ENCODE data around the gene BLVRA. TPM values are rescaled to one million over a fixed set of nuclear protein-coding genes. Genes with fewer than 3 reads are reported as not detected.
"Not testable (repeated sequence)": the region's sequence is repeated elsewhere in the genome, so short reads cannot be mapped to it uniquely, and the experiment has no call there.

The BLVRA gene
- polyA plus RNA-seq (ENCODE audit: insufficient read length in 3 of 3) = 10 to 100 TPM; 49.7 to 56.2 (median 50.6) TPM
- long read RNA-seq, donor 1, transcript BLVRA-201 (8 exons, 1,071 nt) = major isoform, 23 of 29 reads
- long read RNA-seq, donor 1, partial matches to known transcripts = 5 of 29 reads
- long read RNA-seq, donor 1, other reads (novel, unspliced or antisense) = 0 of 29 reads
- long read RNA-seq, donor 2, transcript BLVRA-201 (8 exons, 1,071 nt) = major isoform, 25 of 27 reads
- long read RNA-seq, donor 2, partial matches to known transcripts = 0 of 27 reads
- long read RNA-seq, donor 2, other reads (novel, unspliced or antisense) = 0 of 27 reads
- long read RNA-seq, donor 3, transcript BLVRA-201 (8 exons, 1,071 nt) = major isoform, 20 of 21 reads
- long read RNA-seq, donor 3, partial matches to known transcripts = 0 of 21 reads
- long read RNA-seq, donor 3, other reads (novel, unspliced or antisense) = 0 of 21 reads
- long read RNA-seq, donor 4, transcript BLVRA-201 (8 exons, 1,071 nt) = major isoform, 28 of 41 reads
- long read RNA-seq, donor 4, partial matches to known transcripts = 5 of 41 reads
- long read RNA-seq, donor 4, other reads (novel, unspliced or antisense) = 7 of 41 reads
- long read RNA-seq, donor 5, transcript BLVRA-201 (8 exons, 1,071 nt) = major isoform, 17 of 22 reads
- long read RNA-seq, donor 5, partial matches to known transcripts = 5 of 22 reads
- long read RNA-seq, donor 5, other reads (novel, unspliced or antisense) = 0 of 22 reads
- long read RNA-seq, donor 6, transcript BLVRA-201 (8 exons, 1,071 nt) = major isoform, 20 of 21 reads
- long read RNA-seq, donor 6, partial matches to known transcripts = 0 of 21 reads
- long read RNA-seq, donor 6, other reads (novel, unspliced or antisense) = 0 of 21 reads
- long read RNA-seq, donor 7, transcript BLVRA-201 (8 exons, 1,071 nt) = major isoform, 21 of 27 reads
- long read RNA-seq, donor 7, partial matches to known transcripts = 6 of 27 reads
- long read RNA-seq, donor 7, other reads (novel, unspliced or antisense) = 0 of 27 reads
- long read RNA-seq, donor 8, transcript BLVRA-201 (8 exons, 1,071 nt) = major isoform, 8 of 10 reads
- long read RNA-seq, donor 8, partial matches to known transcripts = 0 of 10 reads
- long read RNA-seq, donor 8, other reads (novel, unspliced or antisense) = 0 of 10 reads
- long read RNA-seq, donor 9, transcript BLVRA-201 (8 exons, 1,071 nt) = major isoform, 34 of 51 reads
- long read RNA-seq, donor 9, partial matches to known transcripts = 15 of 51 reads
- long read RNA-seq, donor 9, other reads (novel, unspliced or antisense) = 0 of 51 reads
- long read RNA-seq, donor 10, transcript BLVRA-201 (8 exons, 1,071 nt) = major isoform, 17 of 18 reads
- long read RNA-seq, donor 10, partial matches to known transcripts = 0 of 18 reads
- long read RNA-seq, donor 10, other reads (novel, unspliced or antisense) = 0 of 18 reads
- long read RNA-seq, donor 11, transcript BLVRA-201 (8 exons, 1,071 nt) = major isoform, 17 of 19 reads
- long read RNA-seq, donor 11, partial matches to known transcripts = 0 of 19 reads
- long read RNA-seq, donor 11, other reads (novel, unspliced or antisense) = 0 of 19 reads
- long read RNA-seq, donor 12, transcript BLVRA-201 (8 exons, 1,071 nt) = major isoform, 34 of 42 reads
- long read RNA-seq, donor 12, partial matches to known transcripts = 8 of 42 reads
- long read RNA-seq, donor 12, other reads (novel, unspliced or antisense) = 0 of 42 reads
- long read RNA-seq, donor 13, transcript BLVRA-201 (8 exons, 1,071 nt) = major isoform, 8 of 8 reads
- long read RNA-seq, donor 13, partial matches to known transcripts = 0 of 8 reads
- long read RNA-seq, donor 13, other reads (novel, unspliced or antisense) = 0 of 8 reads
- long read RNA-seq, donor 14, transcript BLVRA-201 (8 exons, 1,071 nt) = major isoform, 33 of 48 reads
- long read RNA-seq, donor 14, partial matches to known transcripts = 11 of 48 reads
- long read RNA-seq, donor 14, other reads (novel, unspliced or antisense) = 0 of 48 reads
- long read RNA-seq, donor 15, transcript BLVRA-201 (8 exons, 1,071 nt) = major isoform, 24 of 24 reads
- long read RNA-seq, donor 15, partial matches to known transcripts = 0 of 24 reads
- long read RNA-seq, donor 15, other reads (novel, unspliced or antisense) = 0 of 24 reads
- long read RNA-seq, donor 16, transcript BLVRA-201 (8 exons, 1,071 nt) = major isoform, 17 of 26 reads
- long read RNA-seq, donor 16, partial matches to known transcripts = 6 of 26 reads
- long read RNA-seq, donor 16, other reads (novel, unspliced or antisense) = 0 of 26 reads

- peak; percentile 60 for DNase-seq
Observed at GRCh38 chr7:43758029-43758821, at the start of gene BLVRA. Gene BLVRA, plus strand, starts transcription at chr7:43758680. Its CDS starts 12,479 bp downstream, at chr7:43771159.

GRCh38 chr7:43711503-43711902 lies 47.0 kb upstream of the BLVRA start:
- no peak for DNase-seq

GRCh38 chr7:43715966-43716365 lies 42.5 kb upstream of the BLVRA start:
- not testable (repeated sequence) for DNase-seq

- DNase-seq = no peak
Observed at GRCh38 chr7:43716598-43716997, 41.9 kb upstream of the BLVRA start.

GRCh38 chr7:43721193-43721806 lies 37.2 kb upstream of the BLVRA start:
- DNase-seq = peak; percentile 39

- DNase-seq = no peak
Observed at GRCh38 chr7:43723007-43723341, 35.5 kb upstream of the BLVRA start.

GRCh38 chr7:43725251-43725650 lies 33.2 kb upstream of the BLVRA start:
- no peak for DNase-seq

GRCh38 chr7:43726466-43726865 lies 32.0 kb upstream of the BLVRA start:
- DNase-seq = no peak

- no peak for DNase-seq
Observed at GRCh38 chr7:43727003-43727402, 31.5 kb upstream of the BLVRA start.

GRCh38 chr7:43727494-43727893 lies 31.0 kb upstream of the BLVRA start:
- no peak for DNase-seq

GRCh38 chr7:43729214-43729923 lies 29.1 kb upstream of the BLVRA start, which contains the start of gene COA1:
Gene COA1, minus strand, starts transcription at chr7:43729523. Its CDS starts 80,909 bp downstream, at chr7:43648614.
- peak; percentile 88 for DNase-seq

- no peak for DNase-seq
Observed at GRCh38 chr7:43729924-43730248, 28.6 kb upstream of the BLVRA start.

- not testable (repeated sequence) for DNase-seq
Observed at GRCh38 chr7:43731494-43731893, 27.0 kb upstream of the BLVRA start.

- DNase-seq = not testable (repeated sequence)
Observed at GRCh38 chr7:43734575-43735332, 23.7 kb upstream of the BLVRA start.

- DNase-seq = no peak
Observed at GRCh38 chr7:43735403-43735801, 23.1 kb upstream of the BLVRA start.

GRCh38 chr7:43735802-43736603 lies 22.5 kb upstream of the BLVRA start:
- no peak for DNase-seq
